Measurements from ENCODE around the gene GSS. TPM values are rescaled to one million over a fixed set of nuclear protein-coding genes. Genes with fewer than 3 reads are reported as not detected.

Gene GSS
- total RNA-seq, 1 experiment from 2014 or later: 131 TPM

DNA sequence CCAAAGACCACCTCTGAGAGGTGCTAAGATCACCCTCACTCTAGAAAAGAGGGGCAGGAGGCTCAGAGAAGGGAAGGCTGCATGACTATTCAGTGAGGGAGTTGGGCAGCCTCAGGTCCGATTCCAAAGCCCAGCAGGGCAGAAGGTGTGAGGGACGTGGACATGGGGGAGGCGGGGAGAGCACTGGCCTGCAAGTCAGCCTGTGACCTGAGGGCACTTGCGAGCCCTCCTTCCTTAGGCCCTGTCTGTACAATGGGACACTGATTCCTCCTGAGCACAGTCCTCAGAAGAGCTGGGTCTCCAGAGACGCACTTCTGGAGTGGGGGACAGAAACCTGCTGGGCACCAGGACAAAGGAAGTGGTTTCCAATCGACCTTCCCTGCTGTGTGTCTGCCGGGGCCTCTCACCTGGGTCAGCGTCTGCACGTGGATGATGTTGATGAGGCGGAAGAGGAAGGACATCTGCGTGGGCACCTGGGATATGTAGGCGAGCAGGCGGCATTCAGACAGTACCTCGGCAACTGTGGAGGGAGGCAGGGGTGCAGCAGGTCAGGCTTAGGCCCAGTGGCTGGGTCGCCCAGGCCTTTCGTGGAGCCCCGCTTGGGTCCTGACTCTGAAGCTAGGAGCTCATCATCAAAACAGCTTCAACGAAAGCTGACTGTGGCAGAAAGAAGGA, 48.6 kb upstream of the GSS start:
- TF ChIP-seq EZH2 (IDR thresholded peaks at IDR 0.05; ENCODE audit: low read depth): no peak
- TF ChIP-seq, protein P1, sequence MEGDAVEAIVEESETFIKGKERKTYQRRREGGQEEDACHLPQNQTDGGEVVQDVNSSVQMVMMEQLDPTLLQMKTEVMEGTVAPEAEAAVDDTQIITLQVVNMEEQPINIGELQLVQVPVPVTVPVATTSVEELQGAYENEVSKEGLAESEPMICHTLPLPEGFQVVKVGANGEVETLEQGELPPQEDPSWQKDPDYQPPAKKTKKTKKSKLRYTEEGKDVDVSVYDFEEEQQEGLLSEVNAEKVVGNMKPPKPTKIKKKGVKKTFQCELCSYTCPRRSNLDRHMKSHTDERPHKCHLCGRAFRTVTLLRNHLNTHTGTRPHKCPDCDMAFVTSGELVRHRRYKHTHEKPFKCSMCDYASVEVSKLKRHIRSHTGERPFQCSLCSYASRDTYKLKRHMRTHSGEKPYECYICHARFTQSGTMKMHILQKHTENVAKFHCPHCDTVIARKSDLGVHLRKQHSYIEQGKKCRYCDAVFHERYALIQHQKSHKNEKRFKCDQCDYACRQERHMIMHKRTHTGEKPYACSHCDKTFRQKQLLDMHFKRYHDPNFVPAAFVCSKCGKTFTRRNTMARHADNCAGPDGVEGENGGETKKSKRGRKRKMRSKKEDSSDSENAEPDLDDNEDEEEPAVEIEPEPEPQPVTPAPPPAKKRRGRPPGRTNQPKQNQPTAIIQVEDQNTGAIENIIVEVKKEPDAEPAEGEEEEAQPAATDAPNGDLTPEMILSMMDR (conservative IDR thresholded peaks at IDR 0.05): no peak
- peaks cover 6% of the 10 kb centered on the region; the same call in 1 of the 2 replicates for H3K36me3 ChIP-seq (ENCODE audit: low read depth)
- no TSS peak for BruUV-seq (replicated peaks)
- no peak for DNase-seq
- H2AFZ ChIP-seq: no peak overlapping the region
- H3K27me3 ChIP-seq (ENCODE audit: insufficient read depth, low read depth): no peaks in the 10 kb centered on the region
- H3K4me2 ChIP-seq: no peak overlapping the region
- no peaks in the 10 kb centered on the region for H3K4me1 ChIP-seq (replicated peaks; ENCODE audit: insufficient read depth)
- H3K79me2 ChIP-seq (ENCODE audit: low read depth): no peaks in the 10 kb centered on the region
- ChIA-PET CTCF (no interaction called here), POLR2A (ENCODE audit: unreplicated experiment) (no interaction called here)
- no peak overlapping the region for H3K27ac ChIP-seq
- H3K4me3 ChIP-seq: no peak overlapping the region
- H3K9me2 ChIP-seq (ENCODE audit: insufficient read depth): no peaks in the 10 kb centered on the region
- intact Hi-C loops (cut with micrococcal nuclease; ENCODE audit: unreplicated experiment): no loop called here
- no peaks in the 10 kb centered on the region for H3F3A ChIP-seq (ENCODE audit: insufficient read depth, low read depth)
- no peaks in the 10 kb centered on the region for H3K9me3 ChIP-seq (ENCODE audit: insufficient read depth, low read depth)
- H4K20me1 ChIP-seq (ENCODE audit: insufficient read depth): no peaks in the 10 kb centered on the region

DNA sequence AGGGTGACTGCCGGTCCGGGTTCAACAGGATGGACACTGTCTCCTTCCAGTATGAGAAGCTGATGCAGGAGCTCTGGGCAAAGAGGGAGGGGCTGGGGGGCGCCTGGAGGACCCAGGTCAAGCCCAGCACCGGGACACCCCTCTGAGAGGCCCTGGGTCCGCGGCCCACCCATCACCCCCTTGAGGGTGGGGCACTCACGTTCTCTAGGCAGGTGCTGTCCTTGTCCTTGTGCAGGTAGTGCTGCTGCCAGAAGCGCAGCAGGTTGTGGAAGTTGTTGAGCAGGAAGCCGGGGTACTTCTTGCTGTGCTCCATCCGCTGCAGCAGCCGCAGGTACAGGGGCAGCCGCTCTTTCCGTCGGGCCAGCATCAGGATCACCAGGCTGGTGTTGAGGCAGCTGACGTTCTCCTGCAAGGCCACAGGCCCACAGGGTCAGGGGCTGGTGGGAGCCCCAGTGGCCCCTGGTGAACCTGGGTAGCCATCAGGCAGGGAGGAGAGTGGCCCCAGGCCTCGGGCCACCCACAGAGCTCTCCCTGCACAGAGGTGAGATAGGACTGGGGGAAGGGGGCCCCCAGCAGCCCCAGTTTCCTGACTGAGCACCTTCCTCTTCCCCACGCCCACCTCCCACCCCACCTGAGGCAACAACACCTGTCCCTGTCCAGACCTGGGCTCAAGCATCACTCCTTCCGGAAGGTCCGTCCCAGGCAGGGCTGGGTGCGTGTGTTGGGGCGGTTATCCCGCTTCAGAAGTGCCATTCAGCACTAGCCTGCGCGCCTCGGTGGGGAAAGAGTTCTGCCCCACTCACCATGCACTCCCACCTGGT, 47.8 kb upstream of the GSS start:
- H3K9me2 ChIP-seq (ENCODE audit: insufficient read depth): no peaks in the 10 kb centered on the region
- H3K4me3 ChIP-seq: no peak overlapping the region
- no peaks in the 10 kb centered on the region for H3K9me3 ChIP-seq (ENCODE audit: insufficient read depth, low read depth)
- no peak overlapping the region for H3K4me2 ChIP-seq
- H4K20me1 ChIP-seq (ENCODE audit: insufficient read depth): no peaks in the 10 kb centered on the region
- no peaks in the 10 kb centered on the region for H3F3A ChIP-seq (ENCODE audit: insufficient read depth, low read depth)
- CTCF ChIA-PET: interaction anchor here (0.6 kb wide), 1 partner anchor 685 kb away, joined by 4 read pairs; no protein-coding TSS in a partner anchor
- no peaks in the 10 kb centered on the region for H3K27me3 ChIP-seq (ENCODE audit: insufficient read depth, low read depth)
- H2AFZ ChIP-seq: no peak overlapping the region
- no peak overlapping the region for H3K27ac ChIP-seq
- intact Hi-C loops (cut with micrococcal nuclease; ENCODE audit: unreplicated experiment): no loop called here
- BruUV-seq (replicated peaks): no TSS peak
- POLR2A ChIA-PET (ENCODE audit: unreplicated experiment): no interaction called here
- DNase-seq: no peak
- no peaks in the 10 kb centered on the region for H3K79me2 ChIP-seq (ENCODE audit: low read depth)
- H3K4me1 ChIP-seq (replicated peaks; ENCODE audit: insufficient read depth): no peaks in the 10 kb centered on the region
- peaks cover 6% of the 10 kb centered on the region; the same call in 1 of the 2 replicates for H3K36me3 ChIP-seq (ENCODE audit: low read depth)
- TF ChIP-seq, protein P1 (conservative IDR thresholded peaks at IDR 0.05): no peak
- TF ChIP-seq EZH2 (IDR thresholded peaks at IDR 0.05; ENCODE audit: low read depth): no peak

- Histone ChIP-seq H4K20me1 (ENCODE audit: insufficient read depth) (no peaks in the 10 kb centered on the region; the same call in 1 of the 2 replicates), H3F3A (ENCODE audit: insufficient read depth, low read depth) (0 out of 2 replicates have a peak, but pooled peaks cover 3% of the 10 kb centered on the region), H3K79me2 (ENCODE audit: low read depth) (no peaks in the 10 kb centered on the region), H3K9me3 (ENCODE audit: insufficient read depth, low read depth) (no peaks in the 10 kb centered on the region), H3K36me3 (ENCODE audit: low read depth) (no peaks in the 10 kb centered on the region), H3K4me2 (no peak overlapping the region), H3K4me1 (replicated peaks; ENCODE audit: insufficient read depth) (no peaks in the 10 kb centered on the region), H3K27ac (no peak overlapping the region), H3K4me3 (no peak overlapping the region), H2AFZ (no peak overlapping the region), H3K27me3 (ENCODE audit: insufficient read depth, low read depth) (no peaks in the 10 kb centered on the region), H3K9me2 (ENCODE audit: insufficient read depth) (no peaks in the 10 kb centered on the region)
- CTCF ChIA-PET: interaction anchor here (0.5 kb wide), 1 partner anchor 94 kb away, joined by 7 read pairs; no protein-coding TSS in a partner anchor
- TF ChIP-seq, protein P1 (conservative IDR thresholded peaks at IDR 0.05): no peak
- TF ChIP-seq EZH2 (IDR thresholded peaks at IDR 0.05; ENCODE audit: low read depth): no peak
- no peak for DNase-seq
- POLR2A ChIA-PET (ENCODE audit: unreplicated experiment): no interaction called here
- BruUV-seq (replicated peaks): no TSS peak
- intact Hi-C loops (cut with micrococcal nuclease; ENCODE audit: unreplicated experiment): no loop called here
These were observed 47.0 kb upstream of the GSS start for GRCh38 chr20:35002426-35003210.
